GM12865 (cell line): ENCODE data around the gene SKI.

ENCODE experiments used
- DNase-seq: peaks from one replicate; pipeline ENCODE4 v3.0.0; 2010; ENCODE audit warnings: low read depth
- H3K4me3 ChIP-seq: 2 replicates; pipeline ENCODE4 v1.5.1; 2011; ENCODE audit warnings: mild to moderate bottlenecking, low read depth, low read length, control low read depth
- CTCF ChIP-seq: IDR thresholded peaks from 2 replicates; pipeline ENCODE4 v1.5.1; 2011; ENCODE audit warnings: low read length, control low read depth, low read depth, inconsistent platforms; ENCODE audit not compliant: insufficient read depth; ENCODE audit errors: missing control alignments

The SKI gene

GRCh38 chr1:2278591-2279209 is 50.6 kb downstream of the SKI start:
- no peak for DNase-seq
- TF ChIP-seq CTCF, result no peak
- H3K4me3 ChIP-seq, result no peak overlapping the region

- TF ChIP-seq CTCF, result no peak
- no peak overlapping the region for H3K4me3 ChIP-seq
Measured at GRCh38 chr1:2279210-2279639, 51.1 kb downstream of the SKI start.

GRCh38 chr1:2279817-2280216 is 51.7 kb downstream of the SKI start:
- DNase-seq, result no peak
- no peak overlapping the region for H3K4me3 ChIP-seq
- no peak for TF ChIP-seq CTCF

More at GRCh38 chr1:2279210-2279639, 51.1 kb downstream of the SKI start:
- DNase-seq, result no peak

GRCh38 chr1:2282556-2283270 is 54.6 kb downstream of the SKI start:
- H3K4me3 ChIP-seq, result no peak overlapping the region
- no peak for TF ChIP-seq CTCF
- DNase-seq, result no peak

- no peak for DNase-seq
- H3K4me3 ChIP-seq, result no peak overlapping the region
- no peak for TF ChIP-seq CTCF
Measured at GRCh38 chr1:2283371-2283990, 55.4 kb downstream of the SKI start.

GRCh38 chr1:2283991-2284895 is 56.1 kb downstream of the SKI start:
- no peak overlapping the region for H3K4me3 ChIP-seq
- DNase-seq, result no peak
- TF ChIP-seq CTCF, result no peak
